Body of pancreas (tissue), 4 donors: ENCODE measurements around the gene ST14. TPM values are rescaled to one million over a fixed set of nuclear protein-coding genes. Genes with fewer than 3 reads are reported as not detected.

Experiments
- ATAC-seq: fragments of 150-250 bp; one replicate; pipeline ENCODE4 v1.9.1; 2016
- DNase-seq, 4 donors: peaks; one replicate each; pipeline ENCODE4 v3.0.0-alpha.2; 2019
- H3K27ac ChIP-seq, 4 donors: fragments of 200-600 bp; sonication (generic); 1 replicate in 3 of 4; 2 replicates in 1 of 4; pipeline versions ENCODE4 v1.5.1 to v1.6.1; 2016 to 2019; ENCODE audit warnings: mild to moderate bottlenecking in 1 of 4, mixed read lengths in 1 of 4, moderate library complexity in 1 of 4
- H3K27me3 ChIP-seq, 2 donors: fragments of 200-600 bp; sonication (generic); one replicate each; pipeline ENCODE4 v1.6.0; 2016; ENCODE audit warnings: mild to moderate bottlenecking in 1 of 2
- H3K36me3 ChIP-seq, 2 donors: fragments of 200-600 bp; sonication (generic); replicated peaks in 1 of 2; 2 replicates each; pipeline ENCODE4 v1.5.1; 2016; ENCODE audit warnings: low read depth in 2 of 2; ENCODE audit not compliant: insufficient read depth in 1 of 2
- H3K4me1 ChIP-seq: fragments of 200-600 bp; sonication (generic); one replicate; pipeline ENCODE4 v1.6.0; 2016
- H3K4me3 ChIP-seq, 2 donors: fragments of 200-600 bp; sonication (generic); 1 replicate in 1 of 2; 2 replicates in 1 of 2; pipeline ENCODE4 v1.5.1; 2016 to 2019
- H3K9me3 ChIP-seq, 3 donors: fragments of 200-600 bp; sonication (generic); 1 replicate in 2 of 3; 2 replicates in 1 of 3; pipeline ENCODE4 v1.5.1; 2016
- POLR2A ChIP-seq, 3 donors: fragments of 450-650 bp; IDR thresholded peaks; one replicate each; pipeline ENCODE4 v1.6.1; 2016; ENCODE audit warnings: antibody characterized with exemption in 3 of 3, mild to moderate bottlenecking in 2 of 3
- WGBS, 2 donors: methylation state at CpG; one replicate each; pipeline ENCODE4 v1.1.5; 2017; 5-methylcytosine and 5-hydroxymethylcytosine counted together
- intact Hi-C: fragments of 100-400 bp; cut with DNase I; formaldehyde crosslinking; loops from one replicate; pipeline ENCODE4 v1.15.1; 2023
- total RNA-seq, 2 donors: library from RNA; depleted of rRNA; stranded (reverse); fragments of >200 nt; gene quantifications; one replicate each; pipeline ENCODE4 v1.1.0, GENCODE V29; 2016
- TF ChIP-seq, protein P1 (sequence below), 7 experiments: fragments of 450-650 bp in 4 of 7; fragments of 200-600 bp in 3 of 7; sonication (generic) in 3 of 7; IDR thresholded peaks; one replicate each; pipeline ENCODE4 v1.5.1; 2016 to 2019; ENCODE audit warnings: antibody characterized with exemption in 7 of 7

ST14 gene
- total RNA-seq, 2 donors from 2014 or later, result 55.3 to 61.0 TPM

DNA sequence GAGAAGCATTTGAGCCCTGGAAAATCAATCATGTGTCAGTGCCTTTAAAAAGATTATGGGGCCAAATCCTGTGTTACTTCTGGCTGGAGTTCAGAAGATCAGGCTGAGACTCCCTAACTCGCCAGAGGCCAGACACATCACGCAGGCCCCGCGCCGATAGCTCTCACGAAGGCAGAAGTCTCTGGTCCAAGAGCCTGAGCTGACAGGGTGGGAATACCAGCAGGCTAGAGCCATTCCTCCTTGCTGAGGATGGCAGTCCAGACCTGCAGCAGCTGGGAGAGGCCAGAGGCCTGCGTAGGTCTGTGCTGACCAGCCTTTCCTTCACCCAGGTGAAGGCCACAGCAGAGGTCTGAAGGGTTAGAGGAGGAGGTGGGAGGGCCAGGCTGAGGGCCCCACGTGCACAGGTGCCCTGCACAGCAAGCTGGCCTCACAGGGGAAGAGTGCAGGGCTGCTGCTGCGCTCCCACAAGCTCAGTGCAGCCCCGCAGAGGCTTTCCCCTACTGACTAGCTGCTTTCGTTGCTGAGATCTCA lies 52.9 kb downstream of the ST14 start:
- peak in 2 of 4 donors; percentile 7 to 11 for DNase-seq
- intact Hi-C loops, result loop anchor here (10.0 kb wide), 1 partner anchor 102 kb away; the partner anchor contains the start of gene ZBTB44
- WGBS, 2 donors, result 62 to 65% methylated on average over 9 to 11 of the region's 11 CpGs
- H3K4me3 ChIP-seq, result no peak overlapping the region
- peaks cover 0 to 12% of the 10 kb centered on the region in 2 donors for H3K36me3 ChIP-seq
- H3K9me3 ChIP-seq, result no peaks in the 10 kb centered on the region
- H3K27ac ChIP-seq, result no peak overlapping the region
- TF ChIP-seq POLR2A (IDR thresholded peaks at IDR 0.05), result no peak
- TF ChIP-seq, protein P1, sequence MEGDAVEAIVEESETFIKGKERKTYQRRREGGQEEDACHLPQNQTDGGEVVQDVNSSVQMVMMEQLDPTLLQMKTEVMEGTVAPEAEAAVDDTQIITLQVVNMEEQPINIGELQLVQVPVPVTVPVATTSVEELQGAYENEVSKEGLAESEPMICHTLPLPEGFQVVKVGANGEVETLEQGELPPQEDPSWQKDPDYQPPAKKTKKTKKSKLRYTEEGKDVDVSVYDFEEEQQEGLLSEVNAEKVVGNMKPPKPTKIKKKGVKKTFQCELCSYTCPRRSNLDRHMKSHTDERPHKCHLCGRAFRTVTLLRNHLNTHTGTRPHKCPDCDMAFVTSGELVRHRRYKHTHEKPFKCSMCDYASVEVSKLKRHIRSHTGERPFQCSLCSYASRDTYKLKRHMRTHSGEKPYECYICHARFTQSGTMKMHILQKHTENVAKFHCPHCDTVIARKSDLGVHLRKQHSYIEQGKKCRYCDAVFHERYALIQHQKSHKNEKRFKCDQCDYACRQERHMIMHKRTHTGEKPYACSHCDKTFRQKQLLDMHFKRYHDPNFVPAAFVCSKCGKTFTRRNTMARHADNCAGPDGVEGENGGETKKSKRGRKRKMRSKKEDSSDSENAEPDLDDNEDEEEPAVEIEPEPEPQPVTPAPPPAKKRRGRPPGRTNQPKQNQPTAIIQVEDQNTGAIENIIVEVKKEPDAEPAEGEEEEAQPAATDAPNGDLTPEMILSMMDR (IDR thresholded peaks at IDR 0.05), result no peak
- no peaks in the 10 kb centered on the region for H3K27me3 ChIP-seq
- peak; percentile 21 for ATAC-seq
- H3K4me1 ChIP-seq, result peaks cover 8% of the 10 kb centered on the region

DNA sequence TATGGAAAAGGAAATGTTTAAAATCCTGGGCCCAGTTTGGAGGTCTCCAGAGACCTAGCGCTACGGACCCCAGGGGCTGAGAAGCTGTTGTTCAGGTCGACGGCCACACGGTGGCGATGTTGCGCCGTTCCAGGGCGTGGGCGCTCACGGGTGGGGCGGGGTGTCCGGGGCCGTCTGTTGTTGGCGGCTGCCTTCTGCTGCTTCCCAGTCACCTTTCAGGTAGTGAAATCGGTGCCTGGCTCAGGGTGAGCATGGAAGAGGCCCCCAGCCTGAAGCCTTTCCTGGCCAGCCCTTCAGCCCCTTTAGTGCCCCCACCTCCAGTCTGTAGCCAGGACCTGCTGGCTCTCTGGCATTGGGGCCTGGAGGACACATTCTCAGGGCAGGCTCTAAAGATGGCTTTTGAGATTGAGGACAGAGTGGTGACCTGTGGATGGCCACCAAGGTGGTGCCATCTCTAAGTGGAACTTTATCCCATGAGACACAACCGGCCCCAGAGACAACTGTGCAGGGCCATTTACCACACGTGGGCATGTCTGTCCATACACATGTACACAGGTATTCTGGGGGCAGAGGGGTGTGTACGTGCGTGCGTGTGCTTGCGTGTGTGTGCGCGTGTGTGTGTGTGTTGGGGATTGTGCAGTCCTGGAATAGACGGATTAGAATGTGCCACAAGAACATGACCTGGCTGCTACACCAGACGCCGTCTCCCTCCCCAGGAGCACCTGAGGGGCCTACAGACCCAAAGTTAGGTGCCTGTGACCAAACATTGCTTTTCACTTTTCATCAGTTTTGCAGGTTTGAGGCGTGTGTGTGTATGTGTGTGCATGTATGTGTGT lies 53.8 kb downstream of the ST14 start:
- no peak for TF ChIP-seq POLR2A (IDR thresholded peaks at IDR 0.05)
- TF ChIP-seq, protein P1 (IDR thresholded peaks at IDR 0.05), result peak; percentile 79 to 95 (median 87)
- Histone ChIP-seq H3K36me3 (peaks cover 0 to 9% of the 10 kb centered on the region in 2 donors), H3K9me3 (no peaks in the 10 kb centered on the region), H3K27ac (no peak overlapping the region), H3K4me1 (peaks cover 8% of the 10 kb centered on the region), H3K4me3 (no peak overlapping the region), H3K27me3 (no peaks in the 10 kb centered on the region)
- 35 to 67% methylated on average over 15 to 28 of the region's 28 CpGs for WGBS, 2 donors
- intact Hi-C loops, result loop anchor here (10.0 kb wide), 1 partner anchor 101 kb away; the partner anchor contains the start of gene ZBTB44
- ATAC-seq, result peak; percentile 78
- peak; percentile 63 to 73 (median 70) for DNase-seq

DNA sequence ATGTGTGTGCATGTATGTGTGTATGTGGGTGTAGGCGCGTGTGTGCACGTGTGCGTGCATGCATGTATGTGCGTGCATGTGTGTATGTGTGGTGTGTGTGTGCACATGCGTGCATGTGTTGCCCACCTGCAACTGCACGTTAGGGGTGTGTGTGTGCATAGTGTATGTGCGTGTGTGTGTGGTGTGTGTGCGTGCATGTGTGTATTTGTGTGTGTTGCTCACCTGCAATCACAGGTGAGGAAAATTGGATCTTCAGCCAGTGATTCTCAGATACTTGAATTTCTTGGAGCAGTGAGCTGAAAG lies 54.3 kb downstream of the ST14 start:
- no peak overlapping the region for H3K27ac ChIP-seq
- peaks cover 0 to 5% of the 10 kb centered on the region in 2 donors for H3K36me3 ChIP-seq
- intact Hi-C loops, result loop anchor here (10.0 kb wide), 1 partner anchor 101 kb away; the partner anchor contains the start of gene ZBTB44
- 87 to 90% methylated on average over 9 of the region's 9 CpGs for WGBS, 2 donors
- ATAC-seq (no peak), DNase-seq (peak in 1 of 4 donors; percentile 10)
- no peaks in the 10 kb centered on the region for H3K27me3 ChIP-seq
- TF ChIP-seq POLR2A (IDR thresholded peaks at IDR 0.05), result no peak
- TF ChIP-seq, protein P1 (IDR thresholded peaks at IDR 0.05), result no peak
- no peaks in the 10 kb centered on the region for H3K9me3 ChIP-seq
- peaks cover 8% of the 10 kb centered on the region for H3K4me1 ChIP-seq
- H3K4me3 ChIP-seq, result no peak overlapping the region

DNA sequence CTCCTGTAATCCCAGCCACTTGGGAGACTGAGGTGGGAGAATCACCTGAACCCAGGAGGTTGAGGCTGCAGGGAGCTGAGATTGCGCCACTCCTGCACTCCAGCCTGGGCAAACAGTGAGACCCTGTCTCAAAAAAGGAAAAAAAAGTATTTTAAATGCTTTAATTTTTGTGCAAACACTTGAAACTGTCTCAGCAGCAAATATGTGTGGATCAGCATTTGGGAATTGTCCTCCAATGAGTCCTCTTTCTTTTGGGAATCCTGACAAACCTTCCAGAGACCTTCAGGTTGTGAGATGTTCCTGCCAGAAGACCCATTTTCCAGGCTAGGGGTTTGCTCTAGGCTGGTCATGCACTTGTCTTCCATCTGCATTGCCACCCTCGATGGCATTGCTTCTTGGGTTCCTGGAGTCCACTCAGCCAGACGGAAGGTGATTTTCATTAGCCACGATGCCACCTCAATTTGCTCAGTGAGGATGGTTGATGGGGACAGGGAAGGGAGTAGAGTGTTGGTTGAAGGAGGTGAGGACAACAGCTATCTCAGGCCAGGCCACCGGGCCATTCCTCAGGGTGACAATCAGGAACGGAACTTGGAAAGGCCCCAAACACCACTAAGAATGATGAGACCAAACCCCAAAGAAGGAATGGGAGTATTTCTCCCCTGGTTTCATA lies 55.4 kb downstream of the ST14 start:
- no peak for TF ChIP-seq POLR2A (IDR thresholded peaks at IDR 0.05)
- TF ChIP-seq, protein P1 (IDR thresholded peaks at IDR 0.05), result no peak
- intact Hi-C loops, result loop anchor here (10.0 kb wide), 1 partner anchor 100 kb away; the partner anchor contains the start of gene ZBTB44
- H3K4me1 ChIP-seq, result peaks cover 8% of the 10 kb centered on the region
- no peaks in the 10 kb centered on the region for H3K27me3 ChIP-seq
- H3K4me3 ChIP-seq, result no peak overlapping the region
- peaks cover 0 to 1% of the 10 kb centered on the region in 2 donors for H3K36me3 ChIP-seq
- DNase-seq (peak in 1 of 4 donors; percentile 6), ATAC-seq (no peak)
- H3K27ac ChIP-seq, result no peak overlapping the region
- 76 to 85% methylated on average over 6 of the region's 6 CpGs for WGBS, 2 donors
- no peaks in the 10 kb centered on the region for H3K9me3 ChIP-seq
